Adrenal gland (tissue), 12 donors: ENCODE data around the gene NANP. TPM values are rescaled to one million over a fixed set of nuclear protein-coding genes. Genes with fewer than 3 reads are reported as not detected.

Experiments used
- DNase-seq, 7 donors: peaks; one replicate each; pipeline ENCODE4 v3.0.0-alpha.2; 2019 to 2020
- H3K27ac ChIP-seq, 5 donors: fragments of 200-600 bp; sonication (generic) in 4 of 5; 1 replicate in 3 of 5; 2 replicates in 2 of 5; pipeline versions ENCODE4 v1.5.1 to v1.8.0; 2016 to 2020; ENCODE audit warnings: mild to moderate bottlenecking in 1 of 5
- H3K27me3 ChIP-seq: fragments of 200-600 bp; 2 replicates; pipeline ENCODE4 v1.8.0; 2021
- H3K36me3 ChIP-seq, 2 donors: fragments of 200-600 bp; replicated peaks in 1 of 2; 1 replicate in 1 of 2; 2 replicates in 1 of 2; pipeline versions ENCODE4 v1.5.1 to v1.8.0; 2018 to 2022
- H3K4me1 ChIP-seq, 2 donors: fragments of 200-600 bp; replicated peaks in 1 of 2; 1 replicate in 1 of 2; 2 replicates in 1 of 2; pipeline versions ENCODE4 v1.5.1 to v1.8.0; 2018 to 2021
- H3K4me3 ChIP-seq, 4 donors: fragments of 200-600 bp; sonication (generic) in 3 of 4; one replicate each; pipeline ENCODE4 v1.5.1; 2016 to 2018
- H3K9me3 ChIP-seq, 3 donors: fragments of 200-600 bp; sonication (generic) in 1 of 3; replicated peaks in 1 of 3; 1 replicate in 2 of 3; 2 replicates in 1 of 3; pipeline versions ENCODE4 v1.5.1 to v1.8.0; 2016 to 2021
- POLR2A ChIP-seq, 2 donors: fragments of 450-650 bp; IDR thresholded peaks; one replicate each; pipeline ENCODE4 v1.6.1; 2017; ENCODE audit warnings: antibody characterized with exemption in 2 of 2, mild to moderate bottlenecking in 2 of 2, moderate library complexity in 1 of 2
- WGBS, 4 donors: extraction: QIAGEN DNeasy Blood & Tissue Kit in 2 of 4; methylation state at CpG; one replicate each; pipeline versions ENCODE4 v1.1.5 to v1.1.7; 2013 to 2017; 5-methylcytosine and 5-hydroxymethylcytosine counted together
- intact Hi-C, 2 donors: fragments of 100-400 bp; cut with DNase I; formaldehyde crosslinking; loops; one replicate each; pipeline versions ENCODE4 v1.14.1 to v1.15.0; 2022 to 2023
- polyA plus RNA-seq, 3 donors: library from polyadenylated mRNA; stranded (reverse); fragments of 200-250 nt in 2 of 3; fragments of 350-450 nt in 1 of 3; fragmentation: Illumina TruSeq in 1 of 3; extraction: RNeasy Lipid Tissue Mini Kit (QIAGEN cat#74804) in 1 of 3; gene quantifications; one replicate each; pipeline ENCODE4 v1.2.3, GENCODE V29; 2013 to 2014
- total RNA-seq, 9 donors: library from RNA; depleted of rRNA in 4 of 9; stranded (reverse); fragments of >200 nt in 4 of 9; fragments of 120-200 nt in 1 of 9; fragmentation: NEBNext Ultra II Directional in 1 of 9; extraction: Animal tissue kit (Norgen Biotek cat#: 25700) in 1 of 9; gene quantifications; one replicate each; pipeline versions ENCODE4 v1.1.0 to v1.2.4, GENCODE V29; 2013 to 2023
- TF ChIP-seq, protein P1 (sequence below), 6 experiments: fragments of 450-650 bp in 4 of 6; fragments of 200-600 bp in 2 of 6; sonication (generic) in 1 of 6; IDR thresholded peaks; 1 replicate in 5 of 6; 2 replicates in 1 of 6; pipeline versions ENCODE4 v1.5.1 to v1.8.0; 2016 to 2021; ENCODE audit warnings: antibody characterized with exemption in 6 of 6, mild to moderate bottlenecking in 2 of 6, moderate library complexity in 1 of 6
- donor health status: healthy with polysubstance abuse.
- donor health status: Bipolar disorder and iron deficiency.
- donor health status: DM: yes; HTN: yes; CAD: no.
- donor health status: DM: no; HTN: no; CAD: no.
- donor health status: DM: no; HTN: no; CAD: no.
- donor health status: DM: yes; HTN: yes; CAD: no.

NANP gene
- total and polyA plus RNA-seq, 12 donors, result 1.8 to 13.6 (median 7.6) TPM

DNA sequence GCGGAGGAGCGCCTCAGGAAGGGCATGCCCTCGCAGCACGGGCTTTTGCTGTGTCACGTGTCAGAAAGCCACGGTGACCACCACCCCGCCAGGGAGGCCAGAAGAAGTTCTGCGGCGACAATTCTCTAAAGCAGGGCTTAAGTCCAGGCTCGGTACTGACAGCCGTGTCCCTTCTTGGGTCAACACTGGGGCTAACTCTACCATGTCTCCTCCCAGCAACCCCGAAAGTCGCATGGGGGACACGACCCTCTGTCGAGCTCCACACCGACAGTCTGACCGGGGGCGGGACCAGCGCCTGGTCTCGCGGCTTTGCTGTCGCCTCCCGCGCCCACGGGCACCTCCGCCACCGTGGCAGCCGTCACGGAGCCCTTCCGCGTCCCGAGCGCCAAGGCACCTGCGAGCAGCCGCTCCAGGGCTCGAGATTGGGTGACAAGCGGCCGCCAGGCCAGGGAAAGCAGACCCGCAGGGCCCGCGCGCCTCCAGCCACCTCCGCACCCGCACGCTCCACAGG, 534 bp downstream of the NANP start:
- 0 to 2% (median 0%) methylated on average over 11 to 45 of the region's 45 CpGs for WGBS, 4 donors
- intact Hi-C loops, result loop anchor here in 1 of 2 donors (10.0 kb wide), 2 partner anchors 72 to 78 kb away; partner anchors contain the start of gene ZNF337
- Histone ChIP-seq H3K4me3 (peak overlapping the region; percentile 43 to 100 (median 87)), H3K4me1 (peaks cover 17 to 18% of the 10 kb centered on the region in 2 donors), H3K9me3 (no peaks in the 10 kb centered on the region), H3K36me3 (no peaks in the 10 kb centered on the region), H3K27me3 (no peaks in the 10 kb centered on the region), H3K27ac (peak overlapping the region; percentile 84 to 96 (median 94))
- TF ChIP-seq, protein P1, sequence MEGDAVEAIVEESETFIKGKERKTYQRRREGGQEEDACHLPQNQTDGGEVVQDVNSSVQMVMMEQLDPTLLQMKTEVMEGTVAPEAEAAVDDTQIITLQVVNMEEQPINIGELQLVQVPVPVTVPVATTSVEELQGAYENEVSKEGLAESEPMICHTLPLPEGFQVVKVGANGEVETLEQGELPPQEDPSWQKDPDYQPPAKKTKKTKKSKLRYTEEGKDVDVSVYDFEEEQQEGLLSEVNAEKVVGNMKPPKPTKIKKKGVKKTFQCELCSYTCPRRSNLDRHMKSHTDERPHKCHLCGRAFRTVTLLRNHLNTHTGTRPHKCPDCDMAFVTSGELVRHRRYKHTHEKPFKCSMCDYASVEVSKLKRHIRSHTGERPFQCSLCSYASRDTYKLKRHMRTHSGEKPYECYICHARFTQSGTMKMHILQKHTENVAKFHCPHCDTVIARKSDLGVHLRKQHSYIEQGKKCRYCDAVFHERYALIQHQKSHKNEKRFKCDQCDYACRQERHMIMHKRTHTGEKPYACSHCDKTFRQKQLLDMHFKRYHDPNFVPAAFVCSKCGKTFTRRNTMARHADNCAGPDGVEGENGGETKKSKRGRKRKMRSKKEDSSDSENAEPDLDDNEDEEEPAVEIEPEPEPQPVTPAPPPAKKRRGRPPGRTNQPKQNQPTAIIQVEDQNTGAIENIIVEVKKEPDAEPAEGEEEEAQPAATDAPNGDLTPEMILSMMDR (IDR thresholded peaks at IDR 0.05), result no peak
- no peak for TF ChIP-seq POLR2A (IDR thresholded peaks at IDR 0.05)
- DNase-seq, result peak; percentile 51 to 70 (median 60)

DNA sequence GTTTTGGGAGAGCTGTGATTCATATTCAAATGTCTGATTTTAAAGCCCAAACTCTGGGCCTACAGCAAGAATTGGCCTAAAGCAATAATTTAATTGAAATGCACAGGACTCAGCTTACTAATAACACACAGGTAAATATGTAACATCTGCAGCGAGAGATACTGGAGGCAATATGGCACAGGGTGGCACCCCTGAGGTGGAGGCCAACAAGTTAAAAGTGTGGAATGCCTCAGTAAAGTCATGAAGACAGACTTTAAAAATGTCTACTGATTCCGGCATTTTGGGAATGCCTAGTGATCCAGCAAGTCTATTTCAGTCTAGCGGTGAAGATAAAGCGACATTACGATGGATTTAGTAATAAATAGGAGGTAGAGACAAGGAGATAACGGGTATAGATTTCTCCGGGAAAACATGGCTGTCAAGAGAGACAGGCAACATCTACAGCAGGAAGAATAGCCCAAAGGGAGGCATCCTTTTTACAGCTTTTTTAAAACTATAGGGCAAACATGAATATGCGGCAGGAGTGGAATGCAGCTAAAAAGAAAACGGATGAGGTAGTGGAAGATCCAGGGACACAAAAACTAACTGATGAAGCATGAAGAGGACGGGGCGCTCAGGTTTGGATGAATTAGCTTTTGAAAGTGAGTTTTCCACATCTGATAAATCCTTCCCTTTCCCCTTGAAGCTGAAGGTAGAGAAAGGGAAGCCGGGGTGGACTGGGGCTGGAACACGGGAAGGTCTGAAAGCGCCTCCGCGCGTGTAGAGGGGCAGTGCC, 1.2 kb downstream of the NANP start:
- Histone ChIP-seq H3K4me1 (peaks cover 17 to 18% of the 10 kb centered on the region in 2 donors), H3K9me3 (no peaks in the 10 kb centered on the region), H3K27ac (peak overlapping the region; percentile 84 to 96 (median 94)), H3K36me3 (no peaks in the 10 kb centered on the region), H3K27me3 (no peaks in the 10 kb centered on the region), H3K4me3 (peak overlapping the region in 3 of 4 donors; percentile 43 to 100 (median 87))
- WGBS, 4 donors, result 30 to 35% (median 33%) methylated on average over 17 of the region's 17 CpGs
- intact Hi-C loops, result loop anchor here in 1 of 2 donors (10.0 kb wide), 2 partner anchors 72 to 78 kb away; partner anchors contain the start of gene ZNF337
- no peak for TF ChIP-seq POLR2A (IDR thresholded peaks at IDR 0.05)
- TF ChIP-seq, protein P1 (IDR thresholded peaks at IDR 0.05), result no peak
- no peak for DNase-seq

DNA sequence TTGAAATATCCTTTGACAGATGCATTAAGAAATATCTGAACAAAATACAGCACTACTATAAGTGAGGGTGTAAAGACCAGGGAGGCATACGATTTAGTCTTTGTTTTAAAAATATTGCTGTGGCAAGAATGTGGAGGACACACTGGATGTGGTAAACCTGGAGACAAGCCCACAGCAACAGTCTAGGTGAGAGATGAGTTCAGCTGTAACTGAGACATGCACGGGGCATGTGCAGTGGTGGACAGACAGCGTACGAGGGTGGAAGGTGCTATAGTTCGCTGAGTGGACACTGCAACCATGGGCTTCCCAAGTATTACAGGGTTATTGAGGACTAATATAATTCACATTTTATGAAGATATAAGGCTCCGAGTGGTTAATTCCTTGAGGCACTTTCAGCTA, 1.8 kb downstream of the NANP start:
- Histone ChIP-seq H3K36me3 (no peaks in the 10 kb centered on the region), H3K27ac (no peak overlapping the region), H3K27me3 (no peaks in the 10 kb centered on the region), H3K4me1 (peaks cover 17 to 18% of the 10 kb centered on the region in 2 donors), H3K4me3 (peak overlapping the region in 1 of 4 donors; percentile 87), H3K9me3 (no peaks in the 10 kb centered on the region)
- WGBS, 4 donors, result 92 to 95% (median 92%) methylated on average over 6 of the region's 6 CpGs
- DNase-seq, result no peak
- TF ChIP-seq POLR2A (IDR thresholded peaks at IDR 0.05), result no peak
- TF ChIP-seq, protein P1 (IDR thresholded peaks at IDR 0.05), result no peak
- intact Hi-C loops, result loop anchor here in 1 of 2 donors (10.0 kb wide), 2 partner anchors 73 to 77 kb away; partner anchors contain the start of gene ZNF337

DNA sequence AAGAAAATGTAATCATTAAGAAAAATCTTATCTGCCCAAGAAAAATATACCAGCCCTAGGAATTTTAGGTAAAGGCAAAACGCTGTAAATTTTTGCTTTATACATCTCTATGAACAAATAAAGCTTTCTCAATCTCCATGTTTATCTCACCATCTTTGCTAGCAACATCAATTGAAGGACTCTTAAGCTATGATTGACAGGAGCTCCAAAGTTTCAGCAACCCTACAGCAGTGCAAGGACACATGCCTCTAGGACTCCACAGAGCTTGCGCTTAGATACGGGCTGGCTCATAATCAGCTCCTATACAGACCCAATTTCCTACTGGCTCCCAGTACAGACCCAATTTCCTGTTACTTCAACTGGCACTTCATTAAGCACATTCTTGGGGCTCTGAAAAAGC, 4.3 kb downstream of the NANP start:
- DNase-seq, result peak in 2 of 7 donors; percentile 22 to 24
- H3K4me3 ChIP-seq, result no peak overlapping the region
- H3K27ac ChIP-seq, result no peak overlapping the region
- WGBS, 4 donors, result 68 to 89% (median 69%) methylated on average over 3 of the region's 3 CpGs
- H3K9me3 ChIP-seq, result no peaks in the 10 kb centered on the region
- H3K36me3 ChIP-seq, result no peaks in the 10 kb centered on the region
- TF ChIP-seq, protein P1 (IDR thresholded peaks at IDR 0.05), result no peak
- TF ChIP-seq POLR2A (IDR thresholded peaks at IDR 0.05), result no peak
- H3K27me3 ChIP-seq, result no peaks in the 10 kb centered on the region
- intact Hi-C loops, result no loop called here
- H3K4me1 ChIP-seq, result peaks cover 12 to 15% of the 10 kb centered on the region in 2 donors
